Measurements from ENCODE around the gene USP22. TPM values are rescaled to one million over a fixed set of nuclear protein-coding genes. Genes with fewer than 3 reads are reported as not detected.
A peak's percentile ranks its signal among the peaks of the same experiment; 100 is the strongest.
"Not testable (repeated sequence)": the region's sequence is repeated elsewhere in the genome, so short reads cannot be mapped to it uniquely, and the experiment has no call there.

The USP22 gene
- total and polyA plus RNA-seq, 2 donors (not counting 3 experiments of a cell fraction or from before 2014, with no cell fraction given): 204 to 260 TPM

GRCh38 chr17:20979792-20980083, 63.1 kb downstream of the USP22 start:
- no peak for DNase-seq (ENCODE audit: low read depth, low spot score)
- no TSS peak for BruUV-seq (replicated peaks)
- Histone ChIP-seq H3K4me1 (ENCODE audit: control insufficient read depth, extremely low read depth, insufficient read depth, low read length) (no peaks in the 10 kb centered on the region), H4K20me1 (replicated peaks; ENCODE audit: control insufficient read depth, extremely low read depth, insufficient read depth, low read length) (no peaks in the 10 kb centered on the region), H3K9ac (replicated peaks; ENCODE audit: extremely low read depth, insufficient read depth, low read length) (no peak overlapping the region), H3K27me3 (ENCODE audit: control insufficient read depth in 2 of 2, insufficient read depth in 2 of 2, low read length in 2 of 2) (peaks cover 2% of the 10 kb centered on the region in 2 experiments), H3K9me1 (replicated peaks; ENCODE audit: control insufficient read depth, extremely low read depth, insufficient read depth, low read length) (no peaks in the 10 kb centered on the region), H3K9me3 (replicated peaks; ENCODE audit: control insufficient read depth, insufficient read depth, low read length) (no peaks in the 10 kb centered on the region), H3K4me2 (ENCODE audit: insufficient read depth, low read length) (no peak overlapping the region), H2AFZ (ENCODE audit: low read depth, low read length) (no peak overlapping the region), H3K27ac (ENCODE audit: insufficient read depth, low read depth, low read length) (no peak overlapping the region), H3K4me3 (replicated peaks in 1 of 3; ENCODE audit: insufficient read depth in 1 of 3, low read depth in 1 of 3, low read length in 3 of 3) (no peak overlapping the region), H3K36me3 (ENCODE audit: control insufficient read depth in 2 of 2, extremely low read depth in 1 of 2, insufficient read depth in 2 of 2, low read length in 2 of 2) (no peaks in the 10 kb centered on the region), H3K79me2 (ENCODE audit: control insufficient read depth, insufficient read depth, low read length) (no peaks in the 10 kb centered on the region)
- dilution Hi-C loops (cut with MboI; ENCODE audit: extremely low pct_ligation_motif_present, low sequenced_read_pairs) (no loop called here), intact Hi-C loops (cut with micrococcal nuclease) (no loop called here)
- no peak for TF ChIP-seq POLR2A (IDR thresholded peaks at IDR 0.05; ENCODE audit: low read depth, low read length)
- TF ChIP-seq GATA2 (IDR thresholded peaks at IDR 0.05; ENCODE audit: insufficient read depth, insufficient read length, low read depth, low read length): peak; percentile 7
- CTCF ChIA-PET: no interaction called here
- POLR2A ChIA-PET: no interaction called here
- FAIRE-seq: no peak

GRCh38 chr17:20979007-20979791, 63.6 kb downstream of the USP22 start:
- H4K20me1 ChIP-seq (replicated peaks; ENCODE audit: control insufficient read depth, extremely low read depth, insufficient read depth, low read length); H3K79me2 ChIP-seq (ENCODE audit: control insufficient read depth, insufficient read depth, low read length); intact Hi-C loops (cut with micrococcal nuclease); H3K4me2 ChIP-seq (ENCODE audit: insufficient read depth, low read length); DNase-seq (ENCODE audit: low read depth, low spot score); H2AFZ ChIP-seq (ENCODE audit: low read depth, low read length); H3K27ac ChIP-seq (ENCODE audit: insufficient read depth, low read depth, low read length); H3K9me1 ChIP-seq (replicated peaks; ENCODE audit: control insufficient read depth, extremely low read depth, insufficient read depth, low read length); H3K9ac ChIP-seq (replicated peaks; ENCODE audit: extremely low read depth, insufficient read depth, low read length); BruUV-seq (replicated peaks); POLR2A ChIA-PET; H3K36me3 ChIP-seq (ENCODE audit: control insufficient read depth in 2 of 2, extremely low read depth in 1 of 2, insufficient read depth in 2 of 2, low read length in 2 of 2); H3K27me3 ChIP-seq (ENCODE audit: control insufficient read depth in 2 of 2, insufficient read depth in 2 of 2, low read length in 2 of 2); H3K9me3 ChIP-seq (replicated peaks; ENCODE audit: control insufficient read depth, insufficient read depth, low read length); H3K4me1 ChIP-seq (ENCODE audit: control insufficient read depth, extremely low read depth, insufficient read depth, low read length); dilution Hi-C loops (cut with MboI; ENCODE audit: extremely low pct_ligation_motif_present, low sequenced_read_pairs); H3K4me3 ChIP-seq (replicated peaks in 1 of 3; ENCODE audit: insufficient read depth in 1 of 3, low read depth in 1 of 3, low read length in 3 of 3): not testable (repeated sequence)
- FAIRE-seq: peak; percentile 26
- CTCF ChIA-PET: interaction anchor here (1.2 kb wide), 1 partner anchor 71 kb away, joined by 3 read pairs; no protein-coding TSS in a partner anchor

DNA sequence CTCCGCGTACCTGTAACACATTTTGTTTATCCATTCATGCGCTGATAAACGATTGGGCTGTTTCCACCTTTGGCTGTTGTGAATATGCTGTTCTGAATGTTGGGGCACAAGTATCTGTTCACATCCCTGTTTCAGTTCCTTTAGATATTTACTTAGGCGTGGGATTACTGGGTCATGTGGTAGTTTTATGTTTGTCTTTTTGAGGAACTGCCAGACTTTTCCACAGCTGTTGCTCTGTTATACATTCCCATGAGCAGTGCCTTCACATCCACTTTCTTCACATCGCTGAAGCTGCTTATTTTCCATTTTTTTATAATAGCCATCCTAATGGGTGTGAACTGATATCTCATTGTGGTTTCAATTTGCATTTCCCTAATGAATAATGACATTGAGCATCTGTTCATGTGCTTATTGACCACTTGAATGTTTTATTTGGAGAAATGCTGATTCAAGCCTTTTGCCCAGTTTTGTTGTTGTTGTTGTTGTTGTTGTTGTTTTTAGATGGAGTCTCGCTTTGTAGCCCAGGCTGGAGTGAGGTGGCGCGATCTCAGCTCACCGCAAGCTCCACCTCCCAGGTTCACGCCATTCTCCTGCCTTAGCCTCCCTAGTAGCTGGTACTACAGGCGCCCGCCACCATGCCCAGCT, 65.1 kb downstream of the USP22 start:
- DNase-seq (ENCODE audit: low read depth, low spot score); H3K4me2 ChIP-seq (ENCODE audit: insufficient read depth, low read length); H3K79me2 ChIP-seq (ENCODE audit: control insufficient read depth, insufficient read depth, low read length); H3K4me3 ChIP-seq (replicated peaks in 1 of 3; ENCODE audit: insufficient read depth in 1 of 3, low read depth in 1 of 3, low read length in 3 of 3); dilution Hi-C loops (cut with MboI; ENCODE audit: extremely low pct_ligation_motif_present, low sequenced_read_pairs); H3K9ac ChIP-seq (replicated peaks; ENCODE audit: extremely low read depth, insufficient read depth, low read length); H3K9me1 ChIP-seq (replicated peaks; ENCODE audit: control insufficient read depth, extremely low read depth, insufficient read depth, low read length); intact Hi-C loops (cut with micrococcal nuclease); BruUV-seq (replicated peaks); H3K27me3 ChIP-seq (ENCODE audit: control insufficient read depth in 2 of 2, insufficient read depth in 2 of 2, low read length in 2 of 2); H2AFZ ChIP-seq (ENCODE audit: low read depth, low read length); H3K4me1 ChIP-seq (ENCODE audit: control insufficient read depth, extremely low read depth, insufficient read depth, low read length); FAIRE-seq; POLR2A ChIA-PET; H3K27ac ChIP-seq (ENCODE audit: insufficient read depth, low read depth, low read length); H3K9me3 ChIP-seq (replicated peaks; ENCODE audit: control insufficient read depth, insufficient read depth, low read length); H4K20me1 ChIP-seq (replicated peaks; ENCODE audit: control insufficient read depth, extremely low read depth, insufficient read depth, low read length); H3K36me3 ChIP-seq (ENCODE audit: control insufficient read depth in 2 of 2, extremely low read depth in 1 of 2, insufficient read depth in 2 of 2, low read length in 2 of 2): not testable (repeated sequence)
- CTCF ChIA-PET: interaction anchor here (1.2 kb wide), 1 partner anchor 69 kb away, joined by 3 read pairs; no protein-coding TSS in a partner anchor
